GM12878 (cell line): Measurements from ENCODE around the gene ARIH2. TPM values are rescaled to one million over a fixed set of nuclear protein-coding genes. Genes with fewer than 3 reads are reported as not detected.

ENCODE experiments used
- ATAC-seq: fragments of 200-7000 bp; cut with Tn5 transposase; 3 replicates; pipeline ENCODE4 v1.9.1; 2020; ENCODE audit warnings: mild to moderate bottlenecking, moderate library complexity
- BruUV-seq: library from RNA; stranded (reverse); fragments of 400-500 nt; replicated peaks from 2 replicates; lab custom pipeline; 2021; lab: Mats Ljungman, UMichigan
- CTCF ChIA-PET: fragments of 300-600 bp; sonication (Branson Sonifier 250); formaldehyde crosslinking; extraction: SDS; loops from one replicate; lab custom pipeline; 2021; ENCODE audit warnings: inconsistent platforms; lab: Yijun Ruan, JAX
- POLR2A ChIA-PET: fragments of 350-600 bp; formaldehyde crosslinking; extraction: SDS; loops from one replicate; lab custom pipeline; 2021; ENCODE audit warnings: inconsistent platforms; lab: Charles Lee
- RAD21 ChIA-PET: fragments of 300-600 bp; sonication (Branson Sonifier 250); formaldehyde crosslinking; loops from one replicate; lab custom pipeline; 2023; ENCODE audit warnings: antibody characterized with exemption; ENCODE audit not compliant: unreplicated experiment; lab: Charles Lee
- SMC1A ChIA-PET: fragments of 300-600 bp; sonication (Branson Sonifier 250); formaldehyde crosslinking; loops from one replicate; lab custom pipeline; 2023; ENCODE audit not compliant: unreplicated experiment, uncharacterized antibody; lab: Charles Lee
- DNase-seq: peaks from one replicate; pipeline ENCODE4 v3.0.0-alpha.2; 2011; ENCODE audit warnings: low read depth, low spot score
- FAIRE-seq: peaks from 3 replicates; lab custom pipeline; 2011; peaks lifted over from hg19 to GRCh38; lab: Jason Lieb, UNC
- H2AFZ ChIP-seq: 2 replicates; pipeline ENCODE4 v1.6.0; 2011; ENCODE audit warnings: low read depth, low read length, control low read depth; ENCODE audit not compliant: control insufficient read depth
- H3K27ac ChIP-seq: 2 replicates; pipeline ENCODE4 v1.5.1; 2011; ENCODE audit warnings: control low read depth; ENCODE audit not compliant: control insufficient read depth, insufficient read depth
- H3K27me3 ChIP-seq, 2 experiments: replicated peaks in 1 of 2; 2 replicates each; pipeline versions ENCODE4 v1.6.0 to v1.6.1; 2011; ENCODE audit warnings: low read length in 1 of 2; ENCODE audit not compliant: control insufficient read depth in 2 of 2, insufficient read depth in 2 of 2
- H3K36me3 ChIP-seq, 2 experiments: 2 replicates each; pipeline ENCODE4 v1.5.1; 2011; ENCODE audit warnings: low read length in 1 of 2; ENCODE audit not compliant: control insufficient read depth in 2 of 2, insufficient read depth in 2 of 2
- H3K4me1 ChIP-seq: 2 replicates; pipeline ENCODE4 v1.6.1; 2011; ENCODE audit warnings: mild to moderate bottlenecking, low read length, moderate library complexity, mixed read lengths; ENCODE audit not compliant: control insufficient read depth, insufficient read depth
- H3K4me2 ChIP-seq: 2 replicates; pipeline ENCODE4 v1.6.0; 2011; ENCODE audit warnings: control low read depth; ENCODE audit not compliant: control insufficient read depth, insufficient read depth
- H3K4me3 ChIP-seq: fragments of 200-600 bp; sonication (generic); 2 replicates; pipeline ENCODE4 v1.5.1; 2016
- H3K79me2 ChIP-seq: 2 replicates; pipeline ENCODE4 v1.6.0; 2011; ENCODE audit warnings: low read length; ENCODE audit not compliant: control insufficient read depth, insufficient read depth
- H3K9ac ChIP-seq: 2 replicates; pipeline ENCODE4 v1.8.0; 2011; ENCODE audit warnings: low read length, control low read depth, mixed read lengths; ENCODE audit not compliant: control insufficient read depth, insufficient read depth
- H3K9me3 ChIP-seq: replicated peaks from 3 replicates; pipeline ENCODE4 v1.5.1; 2011; ENCODE audit warnings: mild to moderate bottlenecking, low read length; ENCODE audit not compliant: control insufficient read depth, insufficient read depth
- H4K20me1 ChIP-seq: 2 replicates; pipeline ENCODE4 v1.6.0; 2011; ENCODE audit not compliant: control insufficient read depth, insufficient read depth
- BMI1 ChIP-seq: fragments of 450-650 bp; IDR thresholded peaks from 2 replicates; pipeline ENCODE4 v1.6.1; 2016; ENCODE audit warnings: mild to moderate bottlenecking, moderate library complexity, borderline replicate concordance
- DPF2 ChIP-seq: fragments of 450-650 bp; IDR thresholded peaks from 2 replicates; pipeline ENCODE4 v1.6.1; 2017; ENCODE audit warnings: mild to moderate bottlenecking
- E4F1 ChIP-seq: fragments of 450-650 bp; IDR thresholded peaks from 2 replicates; pipeline ENCODE4 v1.6.1; 2018; ENCODE audit warnings: borderline replicate concordance, mild to moderate bottlenecking; ENCODE audit not compliant: partially characterized antibody
- IKZF2 ChIP-seq, 2 experiments: fragments of 450-650 bp; IDR thresholded peaks; 2 replicates each; pipeline ENCODE4 v1.6.1; 2017; ENCODE audit warnings: mild to moderate bottlenecking in 2 of 2, moderate library complexity in 2 of 2
- MTA3 ChIP-seq: IDR thresholded peaks from 2 replicates; pipeline ENCODE4 v1.6.1; 2012; ENCODE audit warnings: low read length, inconsistent platforms, borderline replicate concordance
- NFYA ChIP-seq: IDR thresholded peaks from 2 replicates; pipeline ENCODE4 v1.6.1; 2011; ENCODE audit warnings: low read depth, mild to moderate bottlenecking, low read length, improper control_type of control experiment, borderline replicate concordance
- POLR2A ChIP-seq: IDR thresholded peaks from 2 replicates; pipeline ENCODE4 v1.6.1; 2011; ENCODE audit warnings: low read depth, mild to moderate bottlenecking, low read length
- TCF3 ChIP-seq: IDR thresholded peaks from 2 replicates; pipeline ENCODE4 v1.6.1; 2012; ENCODE audit warnings: low read depth, mild to moderate bottlenecking, low read length, borderline replicate concordance; ENCODE audit not compliant: insufficient read depth
- ZNF217 ChIP-seq: fragments of 450-650 bp; IDR thresholded peaks from 2 replicates; pipeline ENCODE4 v1.6.1; 2017; ENCODE audit warnings: antibody characterized with exemption, mild to moderate bottlenecking
- WGBS: methylation state at CpG from one replicate; pipeline ENCODE4 v1.1.6; 2016; ENCODE audit warnings: low lambda C conversion rate; ENCODE audit not compliant: insufficient replicate concordance, insufficient coverage; ENCODE audit errors: missing lambda C conversion rate; 5-methylcytosine and 5-hydroxymethylcytosine counted together
- in situ Hi-C: fragments of 300-500 bp; cut with MboI; formaldehyde crosslinking; loops from 9 replicates; pipeline ENCODE4 v1.14.3; 2018; ENCODE audit warnings: mixed read lengths
- intact Hi-C: fragments of 100-400 bp; cut with micrococcal nuclease; formaldehyde crosslinking; loops from one replicate; pipeline ENCODE4 v1.14.2; 2022; ENCODE audit not compliant: unreplicated experiment
- polyA plus RNA-seq, 11 experiments: library from polyadenylated mRNA; depleted of rRNA in 4 of 11; unstranded in 6 of 11; stranded (reverse) in 5 of 11; fragments of >200 nt; fragmentation: Nextera tagmentation in 4 of 11; fragmentation: Illumina TruSeq in 1 of 11; extraction: Ambion mirVana in 4 of 11; extraction: Trizol in 1 of 11; gene quantifications; 1 replicate in 1 of 11; 2 replicates in 10 of 11; pipeline versions ENCODE4 v1.2.1 to v1.2.3, GENCODE V29; 2011 to 2016; ENCODE audit warnings: inconsistent platforms in 2 of 11, missing spikeins in 2 of 11, low read depth in 1 of 11
- total RNA-seq, 4 experiments: library from RNA; depleted of rRNA in 3 of 4; stranded (reverse); fragments of >200 nt in 3 of 4; fragmentation: Illumina TruSeq in 1 of 4; extraction: Trizol in 1 of 4; gene quantifications; 2 replicates each; pipeline versions ENCODE4 v1.2.1 to v1.2.3, GENCODE V29; 2013 to 2021

ARIH2 gene
- total and polyA plus RNA-seq, 10 of the 15 experiments (the other 5 are each of a cell fraction or from before 2014, with no cell fraction given) = 18.7 to 74.7 (median 63.7) TPM

DNA sequence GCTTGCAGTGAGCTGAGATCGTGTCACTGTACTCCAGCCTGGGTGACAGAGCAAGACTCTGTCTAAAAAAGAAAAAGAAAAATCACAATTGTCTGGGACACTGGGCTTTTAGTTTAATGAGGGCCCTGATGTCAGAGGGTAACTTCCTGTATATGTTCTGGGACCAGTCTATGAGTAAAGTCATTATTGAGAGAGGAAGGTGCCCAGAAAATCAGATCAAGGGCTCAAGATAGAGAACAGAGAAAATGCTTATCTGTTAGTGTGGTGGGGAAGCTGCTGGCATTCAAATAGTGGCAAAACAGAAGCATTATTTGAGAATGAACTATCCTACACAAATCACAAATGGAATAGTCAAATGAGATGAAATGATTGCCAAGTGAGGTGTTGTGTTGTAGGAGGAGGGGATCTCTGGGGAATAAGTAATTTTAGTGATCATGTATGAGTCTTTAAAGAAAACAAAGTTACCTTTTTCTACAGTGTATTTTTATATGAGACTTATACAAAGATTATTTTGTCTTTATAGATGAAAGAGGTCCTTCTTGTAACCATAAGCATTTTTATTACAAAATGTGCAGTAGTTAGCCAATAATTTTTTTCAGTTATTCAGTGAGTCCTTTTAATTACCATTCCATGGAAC, 13.4 kb downstream of the ARIH2 start:
- RAD21 ChIA-PET = interaction anchor here (0.7 kb wide), 1 partner anchor 813 kb away, joined by 3 read pairs; no protein-coding TSS in a partner anchor
- Histone ChIP-seq H3K4me1 (peaks cover 22% of the 10 kb centered on the region), H2AFZ (no peak overlapping the region), H3K27ac (no peak overlapping the region), H3K9me3 (no peaks in the 10 kb centered on the region), H3K36me3 (peaks cover 2 to 38% of the 10 kb centered on the region in 2 experiments), H3K4me3 (no peak overlapping the region), H4K20me1 (no peaks in the 10 kb centered on the region; the same call in 1 of the 2 replicates), H3K79me2 (peaks cover 71% of the 10 kb centered on the region), H3K27me3 (no peaks in the 10 kb centered on the region), H3K9ac (no peak overlapping the region), H3K4me2 (no peak overlapping the region)
- WGBS = 86% methylated on average over 1 of the region's 1 CpG
- FAIRE-seq (no peak), ATAC-seq (peak; percentile 56), DNase-seq (no peak)
- SMC1A ChIA-PET = interaction anchor here (0.6 to 5.3 kb wide), 4 partner anchors 10 to 982 kb away, joined by 3 to 23 read pairs (median 5); partner anchors contain the start of gene ARIH2
- in situ Hi-C loops (no loop called here), intact Hi-C loops (no loop called here)
- POLR2A ChIA-PET = interaction anchor here (0.6 kb wide), 1 partner anchor 9 kb away, joined by 3 read pairs; no protein-coding TSS in a partner anchor
- CTCF ChIA-PET = interaction anchor here (1.9 kb wide), 1 partner anchor 20 kb away, joined by 7 read pairs; no protein-coding TSS in a partner anchor
- no TSS peak for BruUV-seq
- TF ChIP-seq NFYA (no peak), IKZF2 (IDR thresholded peaks at IDR 0.05) (no peak)

GRCh38 chr3:48934333-48934991, 15.8 kb downstream of the ARIH2 start:
- no peaks in the 10 kb centered on the region for H3K27me3 ChIP-seq
- SMC1A ChIA-PET = interaction anchor here (0.6 to 1.3 kb wide), 8 partner anchors 11 to 634 kb away, joined by 3 read pairs; no protein-coding TSS in a partner anchor
- no peak for TF ChIP-seq ZNF217
- TF ChIP-seq BMI1 = no peak
- TF ChIP-seq TCF3 = no peak
- no peak for TF ChIP-seq POLR2A
- no peak for TF ChIP-seq E4F1
- TF ChIP-seq DPF2 = no peak
- no peak for TF ChIP-seq MTA3

More at GRCh38 chr3:48934333-48934991, 15.8 kb downstream of the ARIH2 start:
- ChIA-PET RAD21 (no interaction called here), POLR2A (interaction anchor here (0.5 to 1.1 kb wide), 4 partner anchors 15 to 86 kb away, joined by 3 to 5 read pairs (median 3); partner anchors contain the start of gene ARIH2), CTCF (interaction anchor here (0.5 to 3.5 kb wide), 9 partner anchors 9 to 196 kb away, joined by 3 to 13 read pairs (median 4); partner anchors contain the start of gene ARIH2)
- no peaks in the 10 kb centered on the region for H3K9me3 ChIP-seq
- H3K27ac ChIP-seq = no peak overlapping the region
- H3K4me3 ChIP-seq = no peak overlapping the region
- H3K36me3 ChIP-seq = peaks cover 2 to 24% of the 10 kb centered on the region in 2 experiments
- H3K9ac ChIP-seq = no peak overlapping the region
- H3K4me2 ChIP-seq = no peak overlapping the region
- no peak for DNase-seq
- peak; percentile 44 for FAIRE-seq
- intact Hi-C loops = no loop called here
- WGBS = 97% methylated on average over 5 of the region's 5 CpGs
- H3K79me2 ChIP-seq = peaks cover 47% of the 10 kb centered on the region
- no peak for ATAC-seq
- H3K4me1 ChIP-seq = no peaks in the 10 kb centered on the region
- H4K20me1 ChIP-seq = no peaks in the 10 kb centered on the region
- in situ Hi-C loops = no loop called here
- H2AFZ ChIP-seq = no peak overlapping the region
- no TSS peak for BruUV-seq
